Liver (tissue), 3 donors: ENCODE measurements around the gene MT2A.

ENCODE experiments used
- CTCF ChIP-seq: fragments of 150-350 bp; IDR thresholded peaks from 2 replicates; pipeline ENCODE4 v1.5.1; 2017; ENCODE audit warnings: improper control_type of control experiment, low read depth, low read length; ENCODE audit not compliant: missing input control
- EGR1 ChIP-seq, 2 donors: IDR thresholded peaks; 2 replicates each; pipeline ENCODE4 v1.6.1; 2016 to 2018; ENCODE audit warnings: antibody characterized with exemption in 2 of 2, low read depth in 2 of 2
- GABPA ChIP-seq, 2 donors: IDR thresholded peaks in 1 of 2; conservative IDR thresholded peaks in 1 of 2; 2 replicates each; pipeline ENCODE4 v1.6.1; 2016; ENCODE audit warnings: antibody characterized with exemption in 2 of 2, mild to moderate bottlenecking in 1 of 2, moderate library complexity in 1 of 2
- MAX ChIP-seq: IDR thresholded peaks from 2 replicates; pipeline ENCODE4 v1.6.1; 2016; ENCODE audit warnings: antibody characterized with exemption
- NR2F2 ChIP-seq: IDR thresholded peaks from 2 replicates; pipeline ENCODE4 v1.6.1; 2016; ENCODE audit warnings: antibody characterized with exemption
- RAD21 ChIP-seq, 2 donors: IDR thresholded peaks; 2 replicates each; pipeline ENCODE4 v1.6.1; 2016; ENCODE audit warnings: antibody characterized with exemption in 2 of 2, mild to moderate bottlenecking in 2 of 2
- REST ChIP-seq: IDR thresholded peaks from 2 replicates; pipeline ENCODE4 v1.6.1; 2016; ENCODE audit warnings: antibody characterized with exemption, mild to moderate bottlenecking
- TAF1 ChIP-seq: conservative IDR thresholded peaks from 2 replicates; pipeline ENCODE4 v1.6.1; 2016; ENCODE audit warnings: antibody characterized with exemption, mild to moderate bottlenecking
- YY1 ChIP-seq: IDR thresholded peaks from 2 replicates; pipeline ENCODE4 v1.6.1; 2016; ENCODE audit warnings: antibody characterized with exemption, mild to moderate bottlenecking
- ZBTB33 ChIP-seq: IDR thresholded peaks from 2 replicates; pipeline ENCODE4 v1.6.1; 2016; ENCODE audit warnings: antibody characterized with exemption
- donor health status: healthy.
- donor health status: healthy.

GRCh38 chr16:56607675-56608042 is 725 bp upstream of the MT2A start:
- no peak for TF ChIP-seq CTCF
- no peak for TF ChIP-seq YY1
- no peak for TF ChIP-seq EGR1 (IDR thresholded peaks at IDR 0.05; ENCODE audit: low read depth in 2 of 2)
- no peak for TF ChIP-seq MAX
- TF ChIP-seq GABPA (IDR thresholded peaks at IDR 0.05 in 1 of 2, conservative IDR thresholded peaks at IDR 0.05 in 1 of 2): no peak
- no peak for TF ChIP-seq REST
- no peak for TF ChIP-seq ZBTB33
- no peak for TF ChIP-seq NR2F2
- no peak for TF ChIP-seq TAF1
- no peak for TF ChIP-seq RAD21 (IDR thresholded peaks at IDR 0.05)
